MM.1S (cell line): ENCODE results near the gene R3HDM1.
"Not testable (repeated sequence)": the region's sequence is repeated elsewhere in the genome, so short reads cannot be mapped to it uniquely, and the experiment has no call there.

Experiments
- DNase-seq: peaks from one replicate; pipeline ENCODE4 v3.0.0-alpha.2; 2015
- H2AFZ ChIP-seq: fragments of 300-600 bp; sonication (generic); 2 replicates; pipeline ENCODE4 v1.6.0; 2016; ENCODE audit warnings: antibody characterized with exemption, low read length
- H3F3A ChIP-seq: fragments of 300-600 bp; sonication (generic); 2 replicates; pipeline ENCODE4 v1.6.1; 2016; ENCODE audit warnings: mild to moderate bottlenecking, antibody characterized with exemption, low read length, moderate library complexity, mixed read lengths; ENCODE audit not compliant: insufficient read depth
- H3K27ac ChIP-seq: fragments of 300-600 bp; sonication (generic); 2 replicates; pipeline ENCODE4 v1.5.1; 2016; ENCODE audit warnings: mild to moderate bottlenecking, low read length
- H3K27me3 ChIP-seq: fragments of 300-600 bp; sonication (generic); replicated peaks from 2 replicates; pipeline ENCODE4 v1.6.0; 2016; ENCODE audit warnings: low read length; ENCODE audit not compliant: insufficient read depth
- H3K36me3 ChIP-seq: fragments of 300-600 bp; sonication (generic); replicated peaks from 2 replicates; pipeline ENCODE4 v1.6.1; 2016; ENCODE audit warnings: mild to moderate bottlenecking, low read length, mixed read lengths; ENCODE audit not compliant: insufficient read depth
- H3K4me1 ChIP-seq: fragments of 300-600 bp; sonication (generic); 2 replicates; pipeline ENCODE4 v1.6.1; 2016; ENCODE audit warnings: low read length, mixed read lengths
- H3K4me2 ChIP-seq: fragments of 300-600 bp; sonication (generic); 2 replicates; pipeline ENCODE4 v1.6.0; 2016; ENCODE audit warnings: low read depth, low read length
- H3K4me3 ChIP-seq: fragments of 300-600 bp; sonication (generic); 2 replicates; pipeline ENCODE4 v1.5.1; 2016; ENCODE audit warnings: low read length, mixed read lengths
- H3K79me2 ChIP-seq: fragments of 300-600 bp; sonication (generic); 2 replicates; pipeline ENCODE4 v1.6.1; 2016; ENCODE audit warnings: mixed run types, low read length, mixed read lengths
- H3K9ac ChIP-seq: fragments of 300-600 bp; sonication (generic); 2 replicates; pipeline ENCODE4 v1.6.1; 2016; ENCODE audit warnings: low read length, mixed read lengths
- H3K9me2 ChIP-seq: fragments of 300-600 bp; sonication (generic); replicated peaks from 2 replicates; pipeline ENCODE4 v1.6.1; 2016; ENCODE audit warnings: mild to moderate bottlenecking, low read length, mixed read lengths; ENCODE audit not compliant: insufficient read depth
- H3K9me3 ChIP-seq: fragments of 300-600 bp; sonication (generic); replicated peaks from 2 replicates; pipeline ENCODE4 v1.6.1; 2016; ENCODE audit warnings: mild to moderate bottlenecking, low read length, mixed read lengths; ENCODE audit not compliant: insufficient read depth
- H4K20me1 ChIP-seq: fragments of 300-600 bp; sonication (generic); 2 replicates; pipeline ENCODE4 v1.6.1; 2016; ENCODE audit warnings: mild to moderate bottlenecking, low read length, moderate library complexity, mixed read lengths; ENCODE audit not compliant: insufficient read depth
- CTCF ChIP-seq: fragments of 300-600 bp; sonication (generic); IDR thresholded peaks from 2 replicates; pipeline ENCODE4 v1.5.1; 2016; ENCODE audit warnings: antibody characterized with exemption, low read length, mixed read lengths
- EZH2 ChIP-seq: fragments of 300-600 bp; sonication (generic); optimal IDR thresholded peaks from 2 replicates; pipeline ENCODE3; 2017; ENCODE audit warnings: low read depth, mild to moderate bottlenecking, antibody characterized with exemption, low read length, mixed read lengths
- EZH2phosphoT487 ChIP-seq: fragments of 300-600 bp; sonication (generic); IDR thresholded peaks from 2 replicates; pipeline ENCODE4 v1.6.1; 2018; ENCODE audit warnings: antibody characterized with exemption, low read length

The R3HDM1 gene

DNA sequence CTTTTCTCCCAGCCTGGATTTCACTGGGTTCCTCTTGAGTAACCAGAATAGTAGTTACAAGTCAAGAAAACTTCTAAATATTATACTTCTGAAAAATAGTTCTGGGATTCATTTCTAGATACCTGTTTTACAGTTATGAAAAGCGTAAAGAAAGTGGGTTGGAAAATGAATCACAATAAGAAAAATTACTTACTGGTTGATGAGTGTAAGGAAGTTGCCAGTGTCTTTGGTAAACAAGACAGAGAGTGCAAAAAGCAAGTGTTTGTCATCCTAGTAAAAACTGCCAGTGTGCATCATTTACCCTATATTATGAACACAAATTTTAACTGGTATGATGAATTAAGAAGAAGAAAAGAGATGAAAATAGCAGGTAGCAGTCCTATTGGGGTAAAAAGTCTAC lies 88.9 kb downstream of the R3HDM1 start:
- Histone ChIP-seq H3K9ac (no peak overlapping the region), H3K9me2 (no peaks in the 10 kb centered on the region), H3K36me3 (no peaks in the 10 kb centered on the region), H2AFZ (no peak overlapping the region), H3K4me1 (peaks cover 15% of the 10 kb centered on the region), H3F3A (peaks cover 12% of the 10 kb centered on the region), H3K27ac (no peak overlapping the region), H3K4me3 (no peak overlapping the region), H3K27me3 (no peaks in the 10 kb centered on the region), H3K79me2 (no peaks in the 10 kb centered on the region), H4K20me1 (no peaks in the 10 kb centered on the region), H3K4me2 (no peak overlapping the region), H3K9me3 (no peaks in the 10 kb centered on the region)
- no peak for TF ChIP-seq EZH2
- TF ChIP-seq EZH2phosphoT487 = no peak
- no peak for TF ChIP-seq CTCF
- no peak for DNase-seq

- H3K36me3 ChIP-seq = no peaks in the 10 kb centered on the region
Measured at GRCh38 chr2:135629520-135629919, 98.2 kb downstream of the R3HDM1 start.

DNA sequence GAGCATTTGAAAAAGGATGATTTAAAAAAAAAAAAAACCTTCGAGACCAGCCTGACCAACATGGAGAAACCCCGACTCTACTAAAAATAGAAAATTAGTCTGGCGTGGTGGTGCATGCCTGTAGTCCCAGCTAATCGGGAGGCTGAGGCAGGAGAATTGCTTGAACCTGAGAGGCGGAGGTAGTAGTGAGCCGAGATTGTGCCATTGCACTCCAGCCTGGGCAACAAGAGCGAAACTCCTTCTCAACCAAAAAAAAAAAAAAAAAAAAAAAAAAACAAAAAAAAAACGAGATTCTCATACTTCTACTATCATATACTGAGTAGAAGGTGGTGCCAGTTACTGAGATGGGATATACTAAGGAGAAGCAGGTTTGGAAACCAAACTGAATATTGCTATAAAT lies 98.8 kb downstream of the R3HDM1 start:
- H3K4me3 ChIP-seq, H3K9me3 ChIP-seq, H4K20me1 ChIP-seq, H3K27me3 ChIP-seq, H3K9ac ChIP-seq, H3K9me2 ChIP-seq, H3K4me2 ChIP-seq, H3K27ac ChIP-seq, H3K4me1 ChIP-seq, H3F3A ChIP-seq, DNase-seq, H3K79me2 ChIP-seq, H2AFZ ChIP-seq, H3K36me3 ChIP-seq: not testable (repeated sequence)

More at GRCh38 chr2:135629520-135629919, 98.2 kb downstream of the R3HDM1 start:
- Histone ChIP-seq H2AFZ (no peak overlapping the region), H4K20me1 (no peaks in the 10 kb centered on the region), H3K4me2 (no peak overlapping the region), H3K4me3 (no peak overlapping the region), H3K9me3 (no peaks in the 10 kb centered on the region), H3F3A (no peaks in the 10 kb centered on the region), H3K4me1 (no peaks in the 10 kb centered on the region), H3K9me2 (no peaks in the 10 kb centered on the region), H3K27ac (no peak overlapping the region), H3K27me3 (no peaks in the 10 kb centered on the region), H3K79me2 (no peaks in the 10 kb centered on the region), H3K9ac (no peak overlapping the region)
- no peak for TF ChIP-seq EZH2
- TF ChIP-seq EZH2phosphoT487 = no peak
- no peak for TF ChIP-seq CTCF
- no peak for DNase-seq

- no peak for DNase-seq
- Histone ChIP-seq H3K4me3 (no peak overlapping the region), H3K27ac (no peak overlapping the region), H2AFZ (no peak overlapping the region), H3K9me2 (no peaks in the 10 kb centered on the region), H3F3A (no peaks in the 10 kb centered on the region), H3K4me2 (no peak overlapping the region), H3K9ac (no peak overlapping the region), H4K20me1 (no peaks in the 10 kb centered on the region), H3K9me3 (no peaks in the 10 kb centered on the region), H3K4me1 (no peaks in the 10 kb centered on the region), H3K27me3 (no peaks in the 10 kb centered on the region), H3K79me2 (no peaks in the 10 kb centered on the region), H3K36me3 (0 out of 2 replicates have a peak, but pooled peaks cover 3% of the 10 kb centered on the region)
- no peak for TF ChIP-seq EZH2phosphoT487
- TF ChIP-seq CTCF = no peak
- TF ChIP-seq EZH2 = no peak
Measured at GRCh38 chr2:135630488-135630887, 99.2 kb downstream of the R3HDM1 start.
